Panc1 (cell line): ENCODE results near the gene HLA-DQA2. TPM values are rescaled to one million over a fixed set of nuclear protein-coding genes. Genes with fewer than 3 reads are reported as not detected.

ENCODE experiments used
- ATAC-seq: fragments of 200-7000 bp; cut with Tn5 transposase; 2 replicates; pipeline ENCODE4 v1.9.1; 2020; ENCODE audit warnings: mild to moderate bottlenecking, moderate library complexity
- BruUV-seq: library from RNA; stranded (reverse); fragments of 400-500 nt; replicated peaks from 2 replicates; lab custom pipeline; 2021; lab: Mats Ljungman, UMichigan
- CTCF ChIA-PET: fragments of 300-600 bp; sonication (Branson Sonifier 250); formaldehyde crosslinking; loops from one replicate; lab custom pipeline; 2022; ENCODE audit warnings: antibody characterized with exemption; lab: Charles Lee
- POLR2A ChIA-PET: fragments of 300-600 bp; sonication (Branson Sonifier 250); formaldehyde crosslinking; loops from one replicate; lab custom pipeline; 2022; ENCODE audit warnings: antibody characterized with exemption; lab: Charles Lee
- DNase-seq: peaks from one replicate; pipeline ENCODE4 v3.0.0-alpha.2; 2010; ENCODE audit warnings: low read depth, low spot score
- H3K27ac ChIP-seq: 2 replicates; pipeline ENCODE4 v1.5.1; 2011; ENCODE audit warnings: mild to moderate bottlenecking, low read length, inconsistent platforms
- H3K27me3 ChIP-seq: fragments of 200-500 bp; sonication (Bioruptor generic); 2 replicates; pipeline ENCODE4 v1.6.0; 2014; ENCODE audit warnings: low read length, inconsistent platforms; ENCODE audit not compliant: control insufficient read depth, insufficient read depth
- H3K36me3 ChIP-seq: fragments of 200-500 bp; sonication (Bioruptor generic); 2 replicates; pipeline ENCODE4 v1.5.1; 2014; ENCODE audit warnings: inconsistent platforms, mild to moderate bottlenecking, low read length, moderate library complexity; ENCODE audit not compliant: control insufficient read depth, insufficient read depth
- H3K4me1 ChIP-seq: 2 replicates; pipeline ENCODE4 v1.5.1; 2011; ENCODE audit warnings: inconsistent platforms, mild to moderate bottlenecking, low read length, moderate library complexity; ENCODE audit not compliant: control insufficient read depth, insufficient read depth
- H3K4me3 ChIP-seq, 2 experiments: 2 replicates each; pipeline ENCODE4 v1.5.1; 2011 to 2012; ENCODE audit warnings: low read depth in 2 of 2, low read length in 2 of 2, mild to moderate bottlenecking in 2 of 2, inconsistent platforms in 1 of 2, moderate library complexity in 1 of 2
- H3K9me3 ChIP-seq: fragments of 200-500 bp; sonication (Bioruptor generic); 2 replicates; pipeline ENCODE4 v1.5.1; 2014; ENCODE audit warnings: low read depth, mild to moderate bottlenecking, inconsistent platforms, low read length, moderate library complexity; ENCODE audit not compliant: control insufficient read depth, insufficient read depth
- CTCF ChIP-seq: fragments of 450-650 bp; IDR thresholded peaks from 2 replicates; pipeline ENCODE4 v1.5.1; 2017; ENCODE audit warnings: mild to moderate bottlenecking
- POLR2AphosphoS5 ChIP-seq: IDR thresholded peaks from 2 replicates; pipeline ENCODE4 v1.6.1; 2012; ENCODE audit warnings: mild to moderate bottlenecking, low read depth, low read length, moderate library complexity
- REST ChIP-seq, 2 experiments: IDR thresholded peaks; 2 replicates each; pipeline ENCODE4 v1.6.1; 2011 to 2012; ENCODE audit warnings: low read depth in 2 of 2, control low read depth in 1 of 2, low read length in 1 of 2, mild to moderate bottlenecking in 1 of 2, moderate library complexity in 1 of 2; ENCODE audit not compliant: insufficient read depth in 1 of 2
- SIN3A ChIP-seq: IDR thresholded peaks from 2 replicates; pipeline ENCODE4 v1.6.1; 2012; ENCODE audit warnings: low read depth, mild to moderate bottlenecking, low read length, moderate library complexity, borderline replicate concordance; ENCODE audit not compliant: insufficient read depth
- TCF7L2 ChIP-seq: IDR thresholded peaks from 2 replicates; pipeline ENCODE4 v1.6.1; 2011; ENCODE audit warnings: mild to moderate bottlenecking, low read depth, low read length, inconsistent platforms
- in situ Hi-C: cut with HindIII; loops from 2 replicates; pipeline ENCODE4 v1.10.0; 2016; ENCODE audit warnings: low sequenced_read_pairs, low pct_unique_long_range_greater_than_20kb
- intact Hi-C: fragments of 100-400 bp; cut with micrococcal nuclease; formaldehyde crosslinking; loops from one replicate; pipeline ENCODE4 v1.10.0; 2022; ENCODE audit not compliant: unreplicated experiment
- total RNA-seq: library from RNA; stranded (reverse); gene quantifications from one replicate; pipeline ENCODE4 v1.2.1, GENCODE V29; 2021; ENCODE audit not compliant: unreplicated experiment

Gene HLA-DQA2
- total RNA-seq, 1 experiment from 2014 or later: not detected

- no TSS peak for BruUV-seq
- intact Hi-C loops: loop anchor here (10.0 kb wide), 2 partner anchors 75 to 465 kb away; no protein-coding TSS in a partner anchor
- ChIA-PET CTCF (no interaction called here), POLR2A (no interaction called here)
- peaks cover 11% of the 10 kb centered on the region for H3K27me3 ChIP-seq
- DNase-seq: no peak
- no peaks in the 10 kb centered on the region for H3K4me1 ChIP-seq
- ATAC-seq: no peak
- in situ Hi-C loops: no loop called here
- no peak overlapping the region for H3K27ac ChIP-seq
- no peaks in the 10 kb centered on the region for H3K9me3 ChIP-seq
- H3K4me3 ChIP-seq: no peak overlapping the region
- TF ChIP-seq REST (IDR thresholded peaks at IDR 0.05; ENCODE audit: insufficient read depth in 1 of 2, low read depth in 2 of 2, low read length in 1 of 2): no peak
- TF ChIP-seq SIN3A: no peak
- TF ChIP-seq CTCF: no peak
- no peak for TF ChIP-seq POLR2AphosphoS5
- no peak for TF ChIP-seq TCF7L2
- H3K36me3 ChIP-seq: no peaks in the 10 kb centered on the region; the same call in 1 of the 2 replicates
These were observed 31.6 kb upstream of the HLA-DQA2 start for GRCh38 chr6:32709625-32710024.

GRCh38 chr6:32713241-32713640 is 27.9 kb upstream of the HLA-DQA2 start:
- no TSS peak for BruUV-seq
- intact Hi-C loops: no loop called here

More at GRCh38 chr6:32713241-32713640, 27.9 kb upstream of the HLA-DQA2 start:
- Histone ChIP-seq H3K36me3 (no peaks in the 10 kb centered on the region), H3K27ac (no peak overlapping the region), H3K27me3 (peaks cover 10% of the 10 kb centered on the region), H3K4me3 (no peak overlapping the region), H3K4me1 (no peaks in the 10 kb centered on the region), H3K9me3 (no peaks in the 10 kb centered on the region)
- DNase-seq (no peak), ATAC-seq (no peak)
- no peak for TF ChIP-seq CTCF
- TF ChIP-seq REST (IDR thresholded peaks at IDR 0.05; ENCODE audit: insufficient read depth in 1 of 2, low read depth in 2 of 2, low read length in 1 of 2): no peak
- TF ChIP-seq POLR2AphosphoS5: no peak
- no peak for TF ChIP-seq TCF7L2
- TF ChIP-seq SIN3A: no peak
- in situ Hi-C loops: no loop called here
- ChIA-PET POLR2A (no interaction called here), CTCF (no interaction called here)
